ENCODE results near the gene CLBA1.
A peak's percentile ranks its signal among the peaks of the same experiment; 100 is the strongest.

Gene CLBA1

DNA sequence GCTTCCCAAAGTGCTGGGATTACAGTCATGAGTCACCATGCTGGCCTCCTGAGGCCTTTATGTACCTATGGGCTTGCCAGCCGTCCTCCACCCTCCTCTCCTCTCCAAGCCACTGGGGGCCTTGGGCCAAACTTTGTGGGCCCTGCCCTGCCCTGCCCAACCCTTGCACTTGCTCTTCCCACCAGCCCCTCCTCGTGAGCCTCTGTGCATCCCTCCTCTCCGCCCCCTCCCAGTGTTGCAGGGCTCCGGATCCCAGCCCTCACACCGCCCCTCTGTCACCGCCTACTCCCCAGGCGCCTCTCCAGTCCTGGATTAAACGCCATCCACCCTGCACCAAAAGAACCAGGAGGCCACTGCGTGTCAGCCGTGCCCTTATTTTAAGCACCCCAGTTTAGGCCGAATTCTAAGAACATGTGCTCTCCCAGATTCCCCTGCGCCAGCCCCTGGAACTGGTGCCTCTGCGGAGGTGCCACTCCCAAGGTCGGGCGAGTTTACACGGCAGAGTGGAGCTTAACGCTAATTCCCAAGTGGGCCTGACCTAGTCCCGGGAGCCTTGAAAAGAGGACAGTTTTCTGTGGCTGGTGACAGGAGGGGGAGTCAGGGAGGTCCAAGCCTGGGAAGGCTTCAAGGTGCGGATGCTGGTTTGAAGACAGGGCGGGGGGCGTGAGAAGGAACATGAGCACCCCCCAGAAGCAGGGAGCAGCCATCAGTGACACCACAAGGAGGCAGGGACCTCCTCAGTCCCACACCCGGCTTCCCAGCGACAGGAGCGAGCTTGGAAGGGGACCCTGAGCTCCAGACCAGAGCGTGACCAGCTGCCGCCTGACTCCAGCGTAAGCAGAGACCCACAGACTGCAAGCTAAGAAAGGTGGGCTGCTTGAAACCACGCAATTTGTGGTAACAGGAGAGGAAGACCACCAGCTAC lies 56.5 kb downstream of the CLBA1 start (continued):
- TF ChIP-seq ZFP69B (tag by site-specific recombination; IDR thresholded peaks at IDR 0.05) (0 out of 2 replicates have a peak, but pooled peaks have one; percentile 58), EGR2 (tag by site-specific recombination; IDR thresholded peaks at IDR 0.05; ENCODE audit: low read depth) (peak; percentile 92)
- TF ChIP-seq, protein P1, sequence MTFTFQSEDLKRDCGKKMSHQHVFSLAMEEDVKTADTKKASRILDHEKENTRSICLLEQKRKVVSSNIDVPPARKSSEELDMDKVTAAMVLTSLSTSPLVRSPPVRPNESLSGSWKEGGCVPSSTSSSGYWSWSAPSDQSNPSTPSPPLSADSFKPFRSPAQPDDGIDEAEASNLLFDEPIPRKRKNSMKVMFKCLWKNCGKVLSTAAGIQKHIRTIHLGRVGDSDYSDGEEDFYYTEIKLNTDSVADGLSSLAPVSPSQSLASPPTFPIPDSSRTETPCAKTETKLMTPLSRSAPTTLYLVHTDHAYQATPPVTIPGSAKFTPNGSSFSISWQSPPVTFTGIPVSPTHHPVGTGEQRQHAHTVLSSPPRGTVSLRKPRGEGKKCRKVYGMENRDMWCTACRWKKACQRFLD (tag by site-specific recombination; IDR thresholded peaks at IDR 0.05), result no peak

DNA sequence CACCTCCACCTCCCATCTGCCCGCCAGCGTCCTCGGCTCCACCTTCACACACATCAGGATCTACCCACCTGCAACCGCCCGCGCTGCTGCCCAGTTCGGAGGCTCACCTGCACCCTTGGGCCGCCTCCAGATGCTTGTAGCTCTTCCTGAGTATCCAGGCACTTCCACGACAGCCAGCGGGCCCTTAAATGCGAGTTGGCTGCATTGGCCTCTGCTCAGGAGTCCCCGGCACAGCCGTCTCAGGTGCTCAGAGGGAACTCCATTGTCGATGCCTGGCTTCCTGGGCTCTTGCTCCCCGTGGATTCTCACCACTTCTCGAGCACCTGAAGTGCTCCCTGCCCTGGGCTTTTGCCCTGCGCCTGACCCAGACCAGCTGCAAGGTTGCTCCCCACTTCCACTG lies 57.2 kb downstream of the CLBA1 start:
- no peaks in the 10 kb centered on the region for H3K9me3 ChIP-seq (ENCODE audit: control insufficient read depth, insufficient read depth, low read depth, low read length)
- no peak for TF ChIP-seq ZNF48 (tag by site-specific recombination; IDR thresholded peaks at IDR 0.05)
- 0 out of 2 replicates have a peak, but pooled peaks have one; percentile 22 for TF ChIP-seq EGR2 (tag by site-specific recombination; IDR thresholded peaks at IDR 0.05; ENCODE audit: low read depth)
- no peak overlapping the region for H3K4me3 ChIP-seq (ENCODE audit: low read depth, low read length)
- H3K27ac ChIP-seq (ENCODE audit: extremely low read depth, low read depth, low read length), result no peak overlapping the region
- POLR2A ChIA-PET, result interaction anchor here (1.0 to 1.3 kb wide), 2 partner anchors 22 to 65 kb away, joined by 3 to 5 read pairs; partner anchors contain the start of genes AHNAK2 and CDCA4
- H3K36me3 ChIP-seq (ENCODE audit: control insufficient read depth in 2 of 2, insufficient read depth in 1 of 2, low read length in 2 of 2), result no peaks in the 10 kb centered on the region
- CTCF ChIA-PET, result interaction anchor here (0.6 to 8.3 kb wide), 6 partner anchors 8 to 123 kb away, joined by 3 to 109 read pairs (median 6); no protein-coding TSS in a partner anchor
- H3K4me1 ChIP-seq (ENCODE audit: control insufficient read depth, insufficient read depth, low read length), result no peaks in the 10 kb centered on the region

DNA sequence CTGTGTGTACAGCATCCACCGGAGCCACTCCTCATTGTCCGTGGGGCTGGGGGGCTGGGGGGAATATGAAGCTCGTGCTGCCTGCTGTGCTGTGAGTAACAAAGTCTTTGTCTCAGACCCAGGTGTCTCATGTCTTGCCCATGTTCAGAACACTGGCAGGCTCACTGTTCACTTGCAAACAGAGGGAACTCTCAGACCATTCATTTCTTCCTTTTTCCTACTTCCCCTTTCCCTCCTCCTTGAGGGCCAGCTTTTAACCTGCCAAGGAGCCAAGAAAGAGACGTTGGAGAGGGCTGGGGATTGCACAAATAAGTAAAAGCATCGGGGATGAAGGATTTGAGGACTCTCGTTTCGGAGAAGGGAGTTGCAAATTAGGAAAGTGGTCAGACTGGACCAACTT lies 58.1 kb downstream of the CLBA1 start:
- H3K9me3 ChIP-seq (ENCODE audit: control insufficient read depth, insufficient read depth, low read depth, low read length), result no peaks in the 10 kb centered on the region
- CTCF ChIA-PET, result interaction anchor here (0.6 to 8.3 kb wide), 11 partner anchors 9 to 147 kb away, joined by 3 to 109 read pairs (median 7); partner anchors contain the start of gene CDCA4

More for the DNA sequence above, 58.1 kb downstream of the CLBA1 start:
- Histone ChIP-seq H3K27ac (ENCODE audit: extremely low read depth, low read depth, low read length) (no peak overlapping the region), H3K4me3 (ENCODE audit: low read depth, low read length) (no peak overlapping the region), H3K36me3 (ENCODE audit: control insufficient read depth in 2 of 2, insufficient read depth in 1 of 2, low read length in 2 of 2) (no peaks in the 10 kb centered on the region), H3K4me1 (ENCODE audit: control insufficient read depth, insufficient read depth, low read length) (no peaks in the 10 kb centered on the region)
- TF ChIP-seq ZNF707 (tag by site-specific recombination; IDR thresholded peaks at IDR 0.05) (no peak), ZFP41 (tag by site-specific recombination; IDR thresholded peaks at IDR 0.05; ENCODE audit: borderline replicate concordance) (no peak), ZNF660 (tag by site-specific recombination; IDR thresholded peaks at IDR 0.05) (no peak)
- POLR2A ChIA-PET, result interaction anchor here (1.0 to 1.3 kb wide), 2 partner anchors 22 to 65 kb away, joined by 3 to 5 read pairs; partner anchors contain the start of genes AHNAK2 and CDCA4
